ENCODE data around the gene ADD1.
"Not testable (repeated sequence)": the region's sequence is repeated elsewhere in the genome, so short reads cannot be mapped to it uniquely, and the experiment has no call there.

Gene ADD1

GRCh38 chr4:2934077-2934812 lies 90.6 kb downstream of the ADD1 start:
- DNase-seq (ENCODE audit: low read depth in 2 of 2): peak in 1 of 2 donors; percentile 52

GRCh38 chr4:2934813-2935761 lies 91.4 kb downstream of the ADD1 start:
- DNase-seq (ENCODE audit: low read depth in 2 of 2): peak; percentile 87 to 92

GRCh38 chr4:2935762-2936743 lies 92.4 kb downstream of the ADD1 start:
- peak; percentile 52 to 61 for DNase-seq (ENCODE audit: low read depth in 2 of 2)

- no peak for DNase-seq (ENCODE audit: low read depth in 2 of 2)
Measured at GRCh38 chr4:2936773-2937145, 93.1 kb downstream of the ADD1 start.

GRCh38 chr4:2937146-2937857 lies 93.7 kb downstream of the ADD1 start:
- no peak for DNase-seq (ENCODE audit: low read depth in 2 of 2)

GRCh38 chr4:2937986-2938385 lies 94.3 kb downstream of the ADD1 start:
- DNase-seq (ENCODE audit: low read depth in 2 of 2): no peak

- not testable (repeated sequence) for DNase-seq (ENCODE audit: low read depth in 2 of 2)
Measured at GRCh38 chr4:2938411-2938810, 94.8 kb downstream of the ADD1 start.

GRCh38 chr4:2938906-2939305 lies 95.3 kb downstream of the ADD1 start:
- no peak for DNase-seq (ENCODE audit: low read depth in 2 of 2)

GRCh38 chr4:2939383-2940243 lies 96.0 kb downstream of the ADD1 start:
- no peak for DNase-seq (ENCODE audit: low read depth in 2 of 2)

- DNase-seq (ENCODE audit: low read depth in 2 of 2): no peak
Measured at GRCh38 chr4:2940267-2941137, 96.9 kb downstream of the ADD1 start.

- no peak for DNase-seq (ENCODE audit: low read depth in 2 of 2)
Measured at GRCh38 chr4:2941138-2942036, 97.7 kb downstream of the ADD1 start.

GRCh38 chr4:2942037-2942531 lies 98.4 kb downstream of the ADD1 start:
- no peak for DNase-seq (ENCODE audit: low read depth in 2 of 2)

- DNase-seq (ENCODE audit: low read depth in 2 of 2): no peak
Measured at GRCh38 chr4:2942532-2943363, 99.1 kb downstream of the ADD1 start.

- DNase-seq (ENCODE audit: low read depth in 2 of 2): no peak
Measured at GRCh38 chr4:2943364-2944090, 99.9 kb downstream of the ADD1 start.

GRCh38 chr4:2944091-2944482 lies 100.4 kb downstream of the ADD1 start:
- DNase-seq (ENCODE audit: low read depth in 2 of 2): no peak

Data from stimulated activated CD8-positive, alpha-beta memory T cell treated with anti-CD3 and anti-CD28 coated beads, Interleukin-7, amount 100 ng/mL, for 4 hours (primary cell).